ENCODE results near the gene EREG.

The EREG gene

DNA sequence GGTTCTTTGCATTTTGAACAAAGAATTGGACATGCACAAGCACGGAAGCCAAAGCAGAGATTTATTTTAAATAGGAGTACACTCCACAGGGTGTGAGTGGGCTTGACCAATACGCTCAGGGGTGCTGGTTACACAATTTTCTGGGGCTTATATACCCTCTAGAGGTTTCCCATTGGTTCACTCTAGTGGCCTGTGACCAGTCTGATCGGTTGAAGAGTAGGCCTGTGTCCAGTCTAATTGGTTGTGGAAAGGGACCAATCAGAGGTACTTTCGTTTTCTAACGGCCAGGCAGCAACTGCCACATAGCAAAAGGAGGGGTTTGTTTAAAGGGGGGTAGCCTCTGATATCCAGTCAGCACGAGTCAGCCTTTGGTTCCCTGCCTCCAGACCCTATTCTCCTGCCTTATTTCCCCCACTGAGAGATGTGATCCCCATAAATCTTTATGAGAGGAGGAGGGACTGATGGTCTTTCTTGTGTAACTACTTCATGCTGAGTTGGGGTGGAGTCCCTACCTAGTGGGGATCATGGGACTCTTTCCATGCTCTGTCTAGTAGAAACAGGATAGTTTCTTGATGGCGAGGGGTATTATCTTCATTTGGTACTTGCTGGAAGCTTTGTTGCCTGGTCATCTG, 68.7 kb downstream of the EREG start:
- TF ChIP-seq, protein P1, sequence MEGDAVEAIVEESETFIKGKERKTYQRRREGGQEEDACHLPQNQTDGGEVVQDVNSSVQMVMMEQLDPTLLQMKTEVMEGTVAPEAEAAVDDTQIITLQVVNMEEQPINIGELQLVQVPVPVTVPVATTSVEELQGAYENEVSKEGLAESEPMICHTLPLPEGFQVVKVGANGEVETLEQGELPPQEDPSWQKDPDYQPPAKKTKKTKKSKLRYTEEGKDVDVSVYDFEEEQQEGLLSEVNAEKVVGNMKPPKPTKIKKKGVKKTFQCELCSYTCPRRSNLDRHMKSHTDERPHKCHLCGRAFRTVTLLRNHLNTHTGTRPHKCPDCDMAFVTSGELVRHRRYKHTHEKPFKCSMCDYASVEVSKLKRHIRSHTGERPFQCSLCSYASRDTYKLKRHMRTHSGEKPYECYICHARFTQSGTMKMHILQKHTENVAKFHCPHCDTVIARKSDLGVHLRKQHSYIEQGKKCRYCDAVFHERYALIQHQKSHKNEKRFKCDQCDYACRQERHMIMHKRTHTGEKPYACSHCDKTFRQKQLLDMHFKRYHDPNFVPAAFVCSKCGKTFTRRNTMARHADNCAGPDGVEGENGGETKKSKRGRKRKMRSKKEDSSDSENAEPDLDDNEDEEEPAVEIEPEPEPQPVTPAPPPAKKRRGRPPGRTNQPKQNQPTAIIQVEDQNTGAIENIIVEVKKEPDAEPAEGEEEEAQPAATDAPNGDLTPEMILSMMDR (IDR thresholded peaks at IDR 0.05) = no peak

DNA sequence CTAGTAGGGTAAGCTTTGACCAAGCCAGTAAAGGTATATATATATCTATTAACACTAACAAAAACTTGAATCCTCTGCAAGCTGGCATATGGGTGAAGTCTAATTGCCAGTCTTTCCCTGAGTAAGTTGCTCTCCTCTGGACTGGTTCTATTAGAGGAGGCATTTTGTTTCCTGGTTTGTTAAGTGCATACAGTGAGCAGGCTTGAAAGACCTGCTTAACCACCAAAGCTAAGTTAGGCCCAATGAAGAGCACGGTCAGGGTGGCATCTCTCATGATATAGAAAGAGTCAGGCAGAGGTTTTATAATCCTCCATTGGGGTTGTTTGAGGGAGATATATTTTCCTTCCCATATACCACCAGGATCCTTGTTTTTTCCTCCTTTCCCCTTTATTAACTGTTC, 70.4 kb downstream of the EREG start:
- TF ChIP-seq, protein P1 (IDR thresholded peaks at IDR 0.05) = no peak

DNA sequence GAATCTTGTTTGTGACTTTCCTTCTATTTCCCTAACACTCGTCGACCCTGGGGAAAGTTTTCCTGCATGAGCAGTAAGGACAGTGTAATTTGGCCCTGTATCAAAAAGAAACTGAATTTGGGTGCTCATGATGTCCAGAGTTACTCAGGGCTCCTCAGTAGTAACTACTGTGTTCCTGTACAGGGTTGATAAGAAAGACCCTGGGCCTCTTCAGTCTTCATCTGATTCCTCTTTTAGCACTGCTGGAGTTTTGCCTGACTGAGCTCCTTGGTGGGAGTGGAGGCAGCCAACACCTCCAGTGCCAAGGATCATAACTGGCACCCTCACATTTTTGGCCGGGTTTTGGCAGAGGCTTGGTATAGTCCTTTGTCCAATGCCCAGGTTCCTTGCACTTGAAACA, 72.9 kb downstream of the EREG start:
- TF ChIP-seq, protein P1 (IDR thresholded peaks at IDR 0.05) = no peak

Data from LNCAP (cell line).